IMR-90 (cell line): Measurements from ENCODE around the gene SCFD2. TPM values are rescaled to one million over a fixed set of nuclear protein-coding genes. Genes with fewer than 3 reads are reported as not detected.
"Not testable (repeated sequence)": the region's sequence is repeated elsewhere in the genome, so short reads cannot be mapped to it uniquely, and the experiment has no call there.

Experiments used
- ATAC-seq: fragments of 200-7000 bp; cut with Tn5 transposase; 2 replicates; pipeline ENCODE4 v1.9.1; 2020; ENCODE audit warnings: low read depth, mild to moderate bottlenecking, moderate library complexity
- BruUV-seq: library from RNA; stranded (reverse); fragments of 400-500 nt; replicated peaks from 2 replicates; lab custom pipeline; 2021; lab: Mats Ljungman, UMichigan
- CTCF ChIA-PET: fragments of 300-600 bp; formaldehyde crosslinking; extraction: SDS; loops from one replicate; lab custom pipeline; 2021; ENCODE audit warnings: antibody characterized with exemption; lab: Yijun Ruan, JAX
- POLR2A ChIA-PET: fragments of 300-600 bp; sonication (Branson Sonifier 250); formaldehyde crosslinking; loops from one replicate; lab custom pipeline; 2022; ENCODE audit warnings: antibody characterized with exemption; ENCODE audit not compliant: unreplicated experiment; lab: Charles Lee
- DNase-seq: peaks from one replicate; pipeline ENCODE4 v3.0.0; 2013
- H2AFZ ChIP-seq: replicated peaks from 2 replicates; pipeline ENCODE3; 2013; ENCODE audit warnings: low read length, mild to moderate bottlenecking; ENCODE audit not compliant: poor library complexity
- H2AK5ac ChIP-seq: 2 replicates; pipeline ENCODE4 v1.6.1; 2013; ENCODE audit warnings: low read depth, low read length, inconsistent platforms
- H2AK9ac ChIP-seq: replicated peaks from 2 replicates; pipeline ENCODE3; 2013; ENCODE audit warnings: mild to moderate bottlenecking, low read depth, low read length, moderate library complexity; ENCODE audit not compliant: poor library complexity
- H2BK120ac ChIP-seq: 2 replicates; pipeline ENCODE4 v1.6.1; 2013; ENCODE audit warnings: low read depth, low read length, inconsistent platforms
- H2BK15ac ChIP-seq: 3 replicates; pipeline ENCODE4 v1.6.1; 2013; ENCODE audit warnings: low read depth, low read length, inconsistent platforms
- H2BK20ac ChIP-seq: 2 replicates; pipeline ENCODE4 v1.6.1; 2013; ENCODE audit warnings: low read depth, mild to moderate bottlenecking, inconsistent platforms, low read length, moderate library complexity
- H2BK5ac ChIP-seq: 2 replicates; pipeline ENCODE4 v1.6.1; 2013; ENCODE audit warnings: mild to moderate bottlenecking, low read depth, low read length, inconsistent platforms; ENCODE audit not compliant: poor library complexity, severe bottlenecking
- H3K14ac ChIP-seq: replicated peaks from 2 replicates; pipeline ENCODE4 v1.6.1; 2013; ENCODE audit warnings: low read depth, low read length, inconsistent platforms
- H3K18ac ChIP-seq: 2 replicates; pipeline ENCODE4 v1.6.1; 2013; ENCODE audit warnings: low read depth, low read length, control low read depth
- H3K23ac ChIP-seq: 2 replicates; pipeline ENCODE4 v1.6.1; 2013; ENCODE audit warnings: low read depth, low read length, inconsistent platforms
- H3K27ac ChIP-seq: 2 replicates; pipeline ENCODE4 v1.5.1; 2013; ENCODE audit warnings: mild to moderate bottlenecking, control low read depth, low read length; ENCODE audit not compliant: insufficient read depth
- H3K27me3 ChIP-seq: 2 replicates; pipeline ENCODE4 v1.6.1; 2013; ENCODE audit warnings: low read length; ENCODE audit not compliant: control insufficient read depth, insufficient read depth
- H3K36me3 ChIP-seq: 2 replicates; pipeline ENCODE4 v1.6.1; 2013; ENCODE audit warnings: low read length, mixed read lengths; ENCODE audit not compliant: control insufficient read depth, insufficient read depth
- H3K4ac ChIP-seq: 2 replicates; pipeline ENCODE4 v1.6.1; 2013; ENCODE audit warnings: low read depth, low read length, inconsistent platforms
- H3K4me1 ChIP-seq: 2 replicates; pipeline ENCODE4 v1.6.1; 2013; ENCODE audit warnings: low read length, mixed read lengths; ENCODE audit not compliant: control insufficient read depth, insufficient read depth
- H3K4me2 ChIP-seq: 2 replicates; pipeline ENCODE4 v1.6.1; 2013; ENCODE audit warnings: low read depth, mild to moderate bottlenecking, control low read depth, low read length, moderate library complexity
- H3K4me3 ChIP-seq: 2 replicates; pipeline ENCODE4 v1.5.1; 2013; ENCODE audit warnings: low read depth, mild to moderate bottlenecking, control low read depth, low read length, moderate library complexity; ENCODE audit not compliant: insufficient read depth
- H3K56ac ChIP-seq: 2 replicates; pipeline ENCODE4 v1.6.1; 2013; ENCODE audit warnings: low read length, inconsistent platforms; ENCODE audit not compliant: insufficient read depth; ENCODE audit errors: extremely low read depth
- H3K79me1 ChIP-seq, 2 experiments: 2 replicates each; pipeline ENCODE4 v1.6.1; 2013; ENCODE audit warnings: low read length in 2 of 2, inconsistent platforms in 1 of 2, low read depth in 1 of 2
- H3K9ac ChIP-seq: 2 replicates; pipeline ENCODE4 v1.6.1; 2013; ENCODE audit warnings: low read depth, low read length, control low read depth
- H3K9me1 ChIP-seq: 2 replicates; pipeline ENCODE4 v1.6.1; 2013; ENCODE audit warnings: low read length, inconsistent platforms; ENCODE audit not compliant: insufficient read depth
- H3K9me3 ChIP-seq: 2 replicates; pipeline ENCODE4 v1.6.1; 2013; ENCODE audit warnings: low read length; ENCODE audit not compliant: control insufficient read depth, insufficient read depth
- H4K20me1 ChIP-seq: 2 replicates; pipeline ENCODE4 v1.6.1; 2013; ENCODE audit warnings: low read length, inconsistent platforms; ENCODE audit not compliant: insufficient read depth
- H4K5ac ChIP-seq: 2 replicates; pipeline ENCODE4 v1.6.1; 2013; ENCODE audit warnings: mild to moderate bottlenecking, low read depth, low read length, control low read depth
- H4K8ac ChIP-seq, 2 experiments: 2 replicates each; pipeline ENCODE4 v1.6.1; 2013; ENCODE audit warnings: low read depth in 2 of 2, low read length in 2 of 2, control low read depth in 1 of 2, inconsistent platforms in 1 of 2
- H4K91ac ChIP-seq: 2 replicates; pipeline ENCODE4 v1.6.1; 2013; ENCODE audit warnings: low read depth, low read length, inconsistent platforms; ENCODE audit not compliant: insufficient read depth
- CHD1 ChIP-seq: IDR thresholded peaks from 2 replicates; pipeline ENCODE4 v1.6.1; 2012; ENCODE audit warnings: low read depth, low read length, improper control_type of control experiment
- FOS ChIP-seq: fragments of 150-350 bp; IDR thresholded peaks from 2 replicates; pipeline ENCODE4 v1.6.1; 2016; ENCODE audit warnings: low read depth, low read length
- MAZ ChIP-seq: IDR thresholded peaks from 2 replicates; pipeline ENCODE4 v1.6.1; 2012; ENCODE audit warnings: low read depth, mild to moderate bottlenecking, low read length, improper control_type of control experiment, moderate library complexity, borderline replicate concordance
- MXI1 ChIP-seq: IDR thresholded peaks from 2 replicates; pipeline ENCODE4 v1.6.1; 2012; ENCODE audit warnings: low read depth, mild to moderate bottlenecking, low read length, moderate library complexity, borderline replicate concordance
- NFE2L2 ChIP-seq: fragments of 150-350 bp; IDR thresholded peaks from 2 replicates; pipeline ENCODE4 v1.6.1; 2016; ENCODE audit warnings: low read depth, mild to moderate bottlenecking, low read length
- RAD21 ChIP-seq: IDR thresholded peaks from 2 replicates; pipeline ENCODE4 v1.6.1; 2012; ENCODE audit warnings: low read length, improper control_type of control experiment
- RCOR1 ChIP-seq: IDR thresholded peaks from 2 replicates; pipeline ENCODE4 v1.6.1; 2012; ENCODE audit warnings: mild to moderate bottlenecking, low read length, improper control_type of control experiment; ENCODE audit not compliant: insufficient replicate concordance
- WGBS, 2 experiments: methylation state at CpG; one replicate each; pipeline versions ENCODE4 v1.1.5 to v1.1.7; 2013; ENCODE audit warnings: missing lambda C conversion rate in 2 of 2; ENCODE audit not compliant: insufficient read length in 1 of 2; ENCODE audit errors: extremely low coverage in 2 of 2; 5-methylcytosine and 5-hydroxymethylcytosine counted together
- dilution Hi-C: fragments of 300-500 bp; cut with HindIII; formaldehyde crosslinking; loops from one replicate; pipeline ENCODE4 v1.14.3; 2018; ENCODE audit warnings: low sequenced_read_pairs; ENCODE audit not compliant: unreplicated experiment
- in situ Hi-C: fragments of 300-500 bp; cut with MboI; formaldehyde crosslinking; loops from 3 replicates; pipeline ENCODE4 v1.14.3; 2019; ENCODE audit warnings: low sequenced_read_pairs, inconsistent platforms, mixed read lengths
- intact Hi-C: fragments of 100-400 bp; cut with micrococcal nuclease; formaldehyde crosslinking; loops from 2 replicates; pipeline ENCODE4 v1.10.0; 2022
- polyA plus RNA-seq, 3 experiments: library from polyadenylated mRNA; depleted of rRNA; stranded (reverse); fragments of >200 nt; gene quantifications; 2 replicates each; pipeline ENCODE4 v1.2.3, GENCODE V29; 2012; ENCODE audit warnings: low replicate concordance in 1 of 3
- total RNA-seq: library from RNA; depleted of rRNA; stranded (reverse); fragments of >200 nt; gene quantifications from 2 replicates; pipeline ENCODE4 v1.2.3, GENCODE V29; 2012

The SCFD2 gene
- total and polyA plus RNA-seq, 2 of the 4 experiments (the other 2 are of a cell fraction), result 18.9 to 62.4 TPM

GRCh38 chr4:52836120-52836519 is 529.7 kb downstream of the SCFD2 start:
- dilution Hi-C loops, result no loop called here
- peak overlapping the region; percentile 25; the same call in 1 of the 2 replicates for H3K23ac ChIP-seq
- CTCF ChIA-PET, result no interaction called here

GRCh38 chr4:52834641-52835456 is 531.0 kb downstream of the SCFD2 start:
- ATAC-seq, H3K27ac ChIP-seq, DNase-seq, H3K4ac ChIP-seq, H3K18ac ChIP-seq, intact Hi-C loops, H2AK5ac ChIP-seq, H3K4me2 ChIP-seq, H3K14ac ChIP-seq, H4K20me1 ChIP-seq, H3K27me3 ChIP-seq, POLR2A ChIA-PET, H2AK9ac ChIP-seq, H4K8ac ChIP-seq, dilution Hi-C loops, H3K9me3 ChIP-seq, H3K56ac ChIP-seq, H3K4me3 ChIP-seq, in situ Hi-C loops, H3K79me1 ChIP-seq, H3K36me3 ChIP-seq, H2AFZ ChIP-seq, H3K23ac ChIP-seq, H2BK120ac ChIP-seq, H2BK5ac ChIP-seq, H4K5ac ChIP-seq, H4K91ac ChIP-seq, H2BK20ac ChIP-seq, BruUV-seq, H3K9ac ChIP-seq: not testable (repeated sequence)
- 100% methylated on average over 2 of the region's 8 CpGs; no CpG with 5 or more reads in 1 of the 2 experiments for WGBS, 2 experiments
- Histone ChIP-seq H2BK15ac (0 out of 3 replicates have a peak overlapping the region, but pooled peaks have one; percentile 21), H3K9me1 (peaks cover 10% of the 10 kb centered on the region), H3K4me1 (peaks cover 11% of the 10 kb centered on the region)
- CTCF ChIA-PET, result interaction anchor here (0.8 kb wide), 1 partner anchor 18 kb away, joined by 3 read pairs; no protein-coding TSS in a partner anchor

More at GRCh38 chr4:52836120-52836519, 529.7 kb downstream of the SCFD2 start:
- no CpG with 5 or more reads among the region's 3 CpGs for WGBS, 2 experiments
- no peak overlapping the region for H2BK20ac ChIP-seq
- POLR2A ChIA-PET, result no interaction called here
- no peak overlapping the region for H2BK120ac ChIP-seq
- H3K27me3 ChIP-seq, result peaks cover 6% of the 10 kb centered on the region
- no peaks in the 10 kb centered on the region for H3K79me1 ChIP-seq
- no peak overlapping the region for H4K8ac ChIP-seq
- H2BK15ac ChIP-seq, result no peak overlapping the region
- peaks cover 11% of the 10 kb centered on the region for H3K4me1 ChIP-seq
- no peak overlapping the region for H2BK5ac ChIP-seq
- H3K18ac ChIP-seq, result no peak overlapping the region
- H2AFZ ChIP-seq, result no peak overlapping the region
- no peak overlapping the region for H3K56ac ChIP-seq
- H3K36me3 ChIP-seq, result no peaks in the 10 kb centered on the region
- no peak for TF ChIP-seq NFE2L2
- no peak for TF ChIP-seq RAD21
- TF ChIP-seq MXI1, result no peak
- TF ChIP-seq FOS, result no peak
- TF ChIP-seq MAZ, result no peak
- TF ChIP-seq CHD1, result no peak
- no peak for TF ChIP-seq RCOR1
- peaks cover 10% of the 10 kb centered on the region for H3K9me1 ChIP-seq
- no peak for DNase-seq
- no peak overlapping the region for H4K5ac ChIP-seq
- in situ Hi-C loops, result no loop called here
- no peaks in the 10 kb centered on the region for H3K9me3 ChIP-seq
- peak overlapping the region; percentile 42; the same call in 1 of the 2 replicates for H3K4ac ChIP-seq
- no peak for ATAC-seq
- H3K14ac ChIP-seq, result no peak overlapping the region
- H3K4me3 ChIP-seq, result no peak overlapping the region
- H2AK9ac ChIP-seq, result no peak overlapping the region
- no peak overlapping the region for H3K27ac ChIP-seq
- H4K20me1 ChIP-seq, result no peaks in the 10 kb centered on the region
- no peak overlapping the region for H3K4me2 ChIP-seq
- peak overlapping the region; percentile 11; the same call in 1 of the 2 replicates for H2AK5ac ChIP-seq
- intact Hi-C loops, result no loop called here
- no peak overlapping the region for H4K91ac ChIP-seq
- BruUV-seq, result no TSS peak
- no peak overlapping the region for H3K9ac ChIP-seq
